OCI-LY7 (cell line): Measurements from ENCODE around the gene TMEM130.

Experiments used
- EZH2phosphoT487 ChIP-seq: fragments of 200-600 bp; sonication (generic); IDR thresholded peaks from 2 replicates; pipeline ENCODE4 v1.6.1; 2018; ENCODE audit warnings: low read depth, borderline replicate concordance, mild to moderate bottlenecking, mixed run types, antibody characterized with exemption, low read length, moderate library complexity, mixed read lengths
- TF ChIP-seq, protein P1 (sequence below): fragments of 200-600 bp; sonication (generic); conservative IDR thresholded peaks from 2 replicates; pipeline ENCODE4 v1.5.1; 2014; ENCODE audit warnings: mild to moderate bottlenecking, antibody characterized with exemption, low read length, moderate library complexity, mixed read lengths

DNA sequence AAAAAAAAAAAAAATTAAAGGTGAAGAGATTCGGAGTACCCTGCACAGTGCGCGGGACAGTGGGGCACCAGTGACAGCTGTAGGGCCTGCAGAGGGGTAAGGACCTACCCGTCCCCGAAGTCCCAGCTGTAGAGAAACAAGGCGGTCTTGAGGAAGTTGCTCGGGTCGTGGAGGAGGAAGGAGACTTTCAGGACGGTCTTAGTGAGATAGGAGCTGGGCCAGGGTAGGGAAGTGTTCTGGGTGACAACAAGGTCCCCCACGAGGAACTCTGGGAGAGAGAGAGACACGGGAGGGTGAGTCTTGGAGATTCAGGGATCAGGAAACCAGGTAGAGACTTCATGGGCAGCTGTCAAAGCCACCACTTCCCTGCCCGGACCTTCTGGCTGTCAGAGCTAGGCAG is 9.7 kb downstream of the TMEM130 start:
- TF ChIP-seq, protein P1, sequence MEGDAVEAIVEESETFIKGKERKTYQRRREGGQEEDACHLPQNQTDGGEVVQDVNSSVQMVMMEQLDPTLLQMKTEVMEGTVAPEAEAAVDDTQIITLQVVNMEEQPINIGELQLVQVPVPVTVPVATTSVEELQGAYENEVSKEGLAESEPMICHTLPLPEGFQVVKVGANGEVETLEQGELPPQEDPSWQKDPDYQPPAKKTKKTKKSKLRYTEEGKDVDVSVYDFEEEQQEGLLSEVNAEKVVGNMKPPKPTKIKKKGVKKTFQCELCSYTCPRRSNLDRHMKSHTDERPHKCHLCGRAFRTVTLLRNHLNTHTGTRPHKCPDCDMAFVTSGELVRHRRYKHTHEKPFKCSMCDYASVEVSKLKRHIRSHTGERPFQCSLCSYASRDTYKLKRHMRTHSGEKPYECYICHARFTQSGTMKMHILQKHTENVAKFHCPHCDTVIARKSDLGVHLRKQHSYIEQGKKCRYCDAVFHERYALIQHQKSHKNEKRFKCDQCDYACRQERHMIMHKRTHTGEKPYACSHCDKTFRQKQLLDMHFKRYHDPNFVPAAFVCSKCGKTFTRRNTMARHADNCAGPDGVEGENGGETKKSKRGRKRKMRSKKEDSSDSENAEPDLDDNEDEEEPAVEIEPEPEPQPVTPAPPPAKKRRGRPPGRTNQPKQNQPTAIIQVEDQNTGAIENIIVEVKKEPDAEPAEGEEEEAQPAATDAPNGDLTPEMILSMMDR = no peak
- TF ChIP-seq EZH2phosphoT487 = no peak
